ENCODE data around the gene NCAPH2. TPM values are rescaled to one million over a fixed set of nuclear protein-coding genes. Genes with fewer than 3 reads are reported as not detected.

NCAPH2 gene
- total and polyA plus RNA-seq, 2 of the 13 experiments (the other 11 are each of a cell fraction or from before 2014, with no cell fraction given), result 28.1 to 64.4 TPM

DNA sequence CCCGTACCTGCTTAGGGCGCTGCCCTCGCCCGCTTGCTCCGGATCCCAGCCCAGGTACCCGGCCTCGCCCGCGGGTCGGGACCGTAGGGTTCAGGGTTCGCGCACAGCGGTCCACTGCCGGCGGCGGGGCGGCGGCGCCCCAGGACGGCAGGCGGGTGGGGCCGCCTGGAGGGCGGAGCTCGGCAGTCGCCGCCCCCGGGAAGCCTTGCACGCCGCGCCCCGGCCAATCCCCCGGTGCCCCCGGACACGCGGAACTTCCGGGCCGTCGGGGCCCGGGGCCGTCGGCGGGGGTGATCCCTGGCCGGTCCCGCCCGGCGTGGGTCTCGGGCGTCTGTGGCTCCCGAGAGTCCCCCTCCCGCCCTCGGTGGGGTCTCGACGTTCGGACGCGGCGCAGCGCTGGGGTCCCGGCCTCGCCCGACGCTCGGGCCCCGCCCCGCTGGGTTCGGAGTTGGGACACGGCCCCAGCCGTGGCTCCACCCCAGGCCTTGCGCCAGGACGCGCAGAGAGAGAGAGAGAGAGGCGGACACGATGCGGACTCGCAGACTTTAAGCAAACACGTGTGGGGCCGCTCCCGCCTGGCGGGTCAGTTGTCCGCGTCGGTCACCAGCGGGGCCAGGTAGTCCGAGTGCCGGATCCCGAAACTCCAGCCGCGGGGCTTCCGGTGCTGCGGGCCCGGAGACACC, 22.0 kb downstream of the NCAPH2 start, which contains the start of gene TYMP (continued):
- TF ChIP-seq ATRX (CRISPR knock-in tag; IDR thresholded peaks at IDR 0.05; ENCODE audit: borderline replicate concordance) (no peak), ZNF563 (CRISPR knock-in tag; IDR thresholded peaks at IDR 0.05) (peak; percentile 87), ELK4 (CRISPR knock-in tag; IDR thresholded peaks at IDR 0.05; ENCODE audit: borderline replicate concordance) (no peak), FOXJ3 (CRISPR knock-in tag; IDR thresholded peaks at IDR 0.05; ENCODE audit: borderline replicate concordance) (peak; percentile 29; the same call in 1 of the 2 replicates), TBX3 (IDR thresholded peaks at IDR 0.05; ENCODE audit: borderline replicate concordance) (no peak), ETS1 (CRISPR knock-in tag; IDR thresholded peaks at IDR 0.05) (no peak; the same call in 1 of the 2 replicates), ZNF253 (CRISPR knock-in tag; IDR thresholded peaks at IDR 0.05; ENCODE audit: borderline replicate concordance) (no peak; the same call in 1 of the 2 replicates), HMG20A (CRISPR knock-in tag; IDR thresholded peaks at IDR 0.05; ENCODE audit: borderline replicate concordance) (no peak), ZBTB42 (CRISPR knock-in tag; IDR thresholded peaks at IDR 0.05) (no peak; the same call in 1 of the 2 replicates), KLF15 (CRISPR knock-in tag; IDR thresholded peaks at IDR 0.05; ENCODE audit: borderline replicate concordance) (no peak), ZNF354B (CRISPR knock-in tag; IDR thresholded peaks at IDR 0.05) (no peak), ZNF124 (CRISPR knock-in tag; IDR thresholded peaks at IDR 0.05) (no peak), CCDC6 (CRISPR knock-in tag; IDR thresholded peaks at IDR 0.05) (0 out of 2 replicates have a peak, but pooled peaks have one; percentile 47), HDAC1 (CRISPR knock-in tag; IDR thresholded peaks at IDR 0.05) (no peak), ZNF260 (CRISPR knock-in tag; IDR thresholded peaks at IDR 0.05; ENCODE audit: borderline replicate concordance, low read depth) (no peak), STAT5B (CRISPR knock-in tag; IDR thresholded peaks at IDR 0.05) (no peak)
- TF ChIP-seq, protein P1, sequence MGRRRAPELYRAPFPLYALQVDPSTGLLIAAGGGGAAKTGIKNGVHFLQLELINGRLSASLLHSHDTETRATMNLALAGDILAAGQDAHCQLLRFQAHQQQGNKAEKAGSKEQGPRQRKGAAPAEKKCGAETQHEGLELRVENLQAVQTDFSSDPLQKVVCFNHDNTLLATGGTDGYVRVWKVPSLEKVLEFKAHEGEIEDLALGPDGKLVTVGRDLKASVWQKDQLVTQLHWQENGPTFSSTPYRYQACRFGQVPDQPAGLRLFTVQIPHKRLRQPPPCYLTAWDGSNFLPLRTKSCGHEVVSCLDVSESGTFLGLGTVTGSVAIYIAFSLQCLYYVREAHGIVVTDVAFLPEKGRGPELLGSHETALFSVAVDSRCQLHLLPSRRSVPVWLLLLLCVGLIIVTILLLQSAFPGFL (CRISPR knock-in tag; IDR thresholded peaks at IDR 0.05), result peak; percentile 83; the same call in 1 of the 2 replicates
- TF ChIP-seq, protein P2, sequence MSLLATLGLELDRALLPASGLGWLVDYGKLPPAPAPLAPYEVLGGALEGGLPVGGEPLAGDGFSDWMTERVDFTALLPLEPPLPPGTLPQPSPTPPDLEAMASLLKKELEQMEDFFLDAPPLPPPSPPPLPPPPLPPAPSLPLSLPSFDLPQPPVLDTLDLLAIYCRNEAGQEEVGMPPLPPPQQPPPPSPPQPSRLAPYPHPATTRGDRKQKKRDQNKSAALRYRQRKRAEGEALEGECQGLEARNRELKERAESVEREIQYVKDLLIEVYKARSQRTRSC (CRISPR knock-in tag; IDR thresholded peaks at IDR 0.05; ENCODE audit: low read depth), result no peak; the same call in 1 of the 2 replicates
- TF ChIP-seq, protein P3, sequence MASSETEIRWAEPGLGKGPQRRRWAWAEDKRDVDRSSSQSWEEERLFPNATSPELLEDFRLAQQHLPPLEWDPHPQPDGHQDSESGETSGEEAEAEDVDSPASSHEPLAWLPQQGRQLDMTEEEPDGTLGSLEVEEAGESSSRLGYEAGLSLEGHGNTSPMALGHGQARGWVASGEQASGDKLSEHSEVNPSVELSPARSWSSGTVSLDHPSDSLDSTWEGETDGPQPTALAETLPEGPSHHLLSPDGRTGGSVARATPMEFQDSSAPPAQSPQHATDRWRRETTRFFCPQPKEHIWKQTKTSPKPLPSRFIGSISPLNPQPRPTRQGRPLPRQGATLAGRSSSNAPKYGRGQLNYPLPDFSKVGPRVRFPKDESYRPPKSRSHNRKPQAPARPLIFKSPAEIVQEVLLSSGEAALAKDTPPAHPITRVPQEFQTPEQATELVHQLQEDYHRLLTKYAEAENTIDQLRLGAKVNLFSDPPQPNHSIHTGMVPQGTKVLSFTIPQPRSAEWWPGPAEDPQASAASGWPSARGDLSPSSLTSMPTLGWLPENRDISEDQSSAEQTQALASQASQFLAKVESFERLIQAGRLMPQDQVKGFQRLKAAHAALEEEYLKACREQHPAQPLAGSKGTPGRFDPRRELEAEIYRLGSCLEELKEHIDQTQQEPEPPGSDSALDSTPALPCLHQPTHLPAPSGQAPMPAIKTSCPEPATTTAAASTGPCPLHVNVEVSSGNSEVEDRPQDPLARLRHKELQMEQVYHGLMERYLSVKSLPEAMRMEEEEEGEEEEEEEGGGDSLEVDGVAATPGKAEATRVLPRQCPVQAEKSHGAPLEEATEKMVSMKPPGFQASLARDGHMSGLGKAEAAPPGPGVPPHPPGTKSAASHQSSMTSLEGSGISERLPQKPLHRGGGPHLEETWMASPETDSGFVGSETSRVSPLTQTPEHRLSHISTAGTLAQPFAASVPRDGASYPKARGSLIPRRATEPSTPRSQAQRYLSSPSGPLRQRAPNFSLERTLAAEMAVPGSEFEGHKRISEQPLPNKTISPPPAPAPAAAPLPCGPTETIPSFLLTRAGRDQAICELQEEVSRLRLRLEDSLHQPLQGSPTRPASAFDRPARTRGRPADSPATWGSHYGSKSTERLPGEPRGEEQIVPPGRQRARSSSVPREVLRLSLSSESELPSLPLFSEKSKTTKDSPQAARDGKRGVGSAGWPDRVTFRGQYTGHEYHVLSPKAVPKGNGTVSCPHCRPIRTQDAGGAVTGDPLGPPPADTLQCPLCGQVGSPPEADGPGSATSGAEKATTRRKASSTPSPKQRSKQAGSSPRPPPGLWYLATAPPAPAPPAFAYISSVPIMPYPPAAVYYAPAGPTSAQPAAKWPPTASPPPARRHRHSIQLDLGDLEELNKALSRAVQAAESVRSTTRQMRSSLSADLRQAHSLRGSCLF (CRISPR knock-in tag; IDR thresholded peaks at IDR 0.05; ENCODE audit: borderline replicate concordance), result peak; percentile 96; the same call in 1 of the 2 replicates

Data from HepG2 (cell line).